CD4-positive, alpha-beta memory T cell (primary cell): ENCODE data around the gene TAS1R2. TPM values are rescaled to one million over a fixed set of nuclear protein-coding genes. Genes with fewer than 3 reads are reported as not detected.
A peak's percentile ranks its signal among the peaks of the same experiment; 100 is the strongest.
"Not testable (repeated sequence)": the region's sequence is repeated elsewhere in the genome, so short reads cannot be mapped to it uniquely, and the experiment has no call there.

Source experiments
- CTCF ChIA-PET: fragments of 350-600 bp; sonication (Branson Sonifier 250); formaldehyde crosslinking; loops from one replicate; lab custom pipeline; 2021; ENCODE audit warnings: inconsistent platforms; ENCODE audit not compliant: partially characterized antibody; lab: Charles Lee
- POLR2A ChIA-PET: fragments of 350-600 bp; sonication (Branson Sonifier 250); formaldehyde crosslinking; loops from one replicate; lab custom pipeline; 2021; ENCODE audit not compliant: partially characterized antibody; lab: Charles Lee
- DNase-seq, 5 donors: peaks; one replicate each; pipeline versions ENCODE4 v3.0.0 to v3.0.0-alpha.2; 2020 to 2022; ENCODE audit warnings: mixed read lengths in 1 of 5
- H3K27ac ChIP-seq: one replicate; pipeline ENCODE4 v1.7.0; 2013; ENCODE audit warnings: low read depth, low read length
- H3K27me3 ChIP-seq: 2 replicates; pipeline ENCODE4 v1.7.0; 2013; ENCODE audit warnings: mild to moderate bottlenecking, low read length, moderate library complexity; ENCODE audit not compliant: insufficient read depth
- H3K36me3 ChIP-seq: 2 replicates; pipeline ENCODE4 v1.7.0; 2013; ENCODE audit warnings: mild to moderate bottlenecking, low read length, moderate library complexity; ENCODE audit not compliant: insufficient read depth
- H3K4me1 ChIP-seq: 2 replicates; pipeline ENCODE4 v1.7.0; 2013; ENCODE audit warnings: mild to moderate bottlenecking, low read length, moderate library complexity; ENCODE audit not compliant: insufficient read depth
- H3K4me3 ChIP-seq, 2 donors: one replicate each; pipeline ENCODE4 v1.7.0; 2013; ENCODE audit warnings: low read length in 2 of 2, mild to moderate bottlenecking in 1 of 2
- H3K9me3 ChIP-seq, 2 donors: one replicate each; pipeline ENCODE4 v1.7.0; 2013; ENCODE audit warnings: low read length in 2 of 2, control low read depth in 1 of 2; ENCODE audit not compliant: control insufficient read depth in 1 of 2
- H3K27ac Mint-ChIP-seq, 7 donors: one replicate each; pipeline ENCODE4 v1.8.0; 2020 to 2021; ENCODE audit warnings: mixed read lengths in 7 of 7, mild to moderate bottlenecking in 6 of 7, inconsistent platforms in 3 of 7, moderate library complexity in 3 of 7
- H3K27me3 Mint-ChIP-seq, 2 donors: one replicate each; pipeline ENCODE4 v1.8.0; 2020 to 2021; ENCODE audit warnings: mixed read lengths in 2 of 2
- H3K36me3 Mint-ChIP-seq, 2 donors: one replicate each; pipeline ENCODE4 v1.8.0; 2020 to 2021; ENCODE audit warnings: mixed read lengths in 2 of 2, inconsistent platforms in 1 of 2, mild to moderate bottlenecking in 1 of 2
- H3K4me1 Mint-ChIP-seq, 4 donors: one replicate each; pipeline ENCODE4 v1.8.0; 2020 to 2021; ENCODE audit warnings: mixed read lengths in 4 of 4, mild to moderate bottlenecking in 1 of 4
- H3K4me3 Mint-ChIP-seq, 8 donors: one replicate each; pipeline ENCODE4 v1.8.0; 2020 to 2021; ENCODE audit warnings: mixed read lengths in 8 of 8, mild to moderate bottlenecking in 7 of 8, moderate library complexity in 6 of 8, inconsistent platforms in 3 of 8
- H3K9me3 Mint-ChIP-seq, 8 donors: one replicate each; pipeline ENCODE4 v1.8.0; 2020 to 2021; ENCODE audit warnings: mixed read lengths in 8 of 8, mild to moderate bottlenecking in 5 of 8, inconsistent platforms in 3 of 8, moderate library complexity in 1 of 8
- intact Hi-C: fragments of 100-400 bp; cut with micrococcal nuclease; formaldehyde crosslinking; loops from one replicate; pipeline ENCODE4 v1.15.1; 2023
- polyA plus RNA-seq, 2 donors: library from polyadenylated mRNA; unstranded; fragments of 300-500 nt; fragmentation: Illumina TruSeq; gene quantifications; one replicate each; pipeline ENCODE4 v1.2.3, GENCODE V29; 2021
- total RNA-seq, 2 experiments: library from RNA; stranded (reverse); gene quantifications; one replicate each; pipeline ENCODE4 v1.2.3, GENCODE V29; 2021

The TAS1R2 gene
- total and polyA plus RNA-seq, 4 experiments from 2014 or later, result not detected

GRCh38 chr1:18875107-18875795 lies 15.8 kb upstream of the TAS1R2 start:
- DNase-seq, result peak; percentile 47 to 71 (median 52)
- no peaks in the 10 kb centered on the region for H3K9me3 Mint-ChIP-seq
- H3K36me3 ChIP-seq, result no peaks in the 10 kb centered on the region
- H3K4me3 ChIP-seq, result no peak overlapping the region
- no peaks in the 10 kb centered on the region for H3K27me3 Mint-ChIP-seq
- H3K9me3 ChIP-seq, result no peaks in the 10 kb centered on the region
- H3K27me3 ChIP-seq, result no peaks in the 10 kb centered on the region
- no peaks in the 10 kb centered on the region for H3K4me1 ChIP-seq
- no peaks in the 10 kb centered on the region for H3K36me3 Mint-ChIP-seq
- no peaks in the 10 kb centered on the region for H3K4me1 Mint-ChIP-seq
- ChIA-PET CTCF (interaction anchor here (0.6 to 3.1 kb wide), 9 partner anchors 9 to 282 kb away, joined by 3 to 19 read pairs (median 4); no protein-coding TSS in a partner anchor), POLR2A (no interaction called here)
- H3K27ac Mint-ChIP-seq, result no peak overlapping the region
- H3K4me3 Mint-ChIP-seq, result no peak overlapping the region
- intact Hi-C loops, result no loop called here
- no peak overlapping the region for H3K27ac ChIP-seq

DNA sequence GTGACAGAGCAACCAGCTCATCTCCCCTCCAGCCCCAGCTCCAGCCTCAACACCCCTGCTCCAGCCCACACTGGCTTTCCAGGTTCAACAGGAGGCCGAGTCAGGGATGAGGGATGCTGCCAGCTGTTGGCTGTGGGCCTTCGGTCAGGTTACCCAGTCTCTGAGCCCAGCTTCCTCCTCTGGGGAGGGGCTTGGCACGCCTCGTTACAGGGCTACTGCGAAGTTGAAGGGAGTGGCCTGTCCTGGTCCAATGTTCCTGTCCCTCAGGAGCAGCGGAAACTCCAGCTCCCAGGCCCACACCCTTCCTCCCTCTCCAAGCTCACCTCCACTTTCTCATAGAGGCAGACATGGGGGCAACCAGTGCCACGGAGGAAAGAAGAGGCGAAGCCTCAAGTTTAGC lies 15.1 kb upstream of the TAS1R2 start:
- no peaks in the 10 kb centered on the region for H3K27me3 ChIP-seq
- intact Hi-C loops, result no loop called here
- no peak overlapping the region for H3K4me3 Mint-ChIP-seq

GRCh38 chr1:18874036-18874435 lies 14.6 kb upstream of the TAS1R2 start:
- intact Hi-C loops, result no loop called here
- no peak overlapping the region for H3K27ac ChIP-seq
- no peaks in the 10 kb centered on the region for H3K36me3 Mint-ChIP-seq
- H3K9me3 ChIP-seq, result no peaks in the 10 kb centered on the region
- no peak for DNase-seq
- H3K27ac Mint-ChIP-seq, result no peak overlapping the region
- H3K4me1 Mint-ChIP-seq, result no peaks in the 10 kb centered on the region
- H3K9me3 Mint-ChIP-seq, result no peaks in the 10 kb centered on the region
- no peaks in the 10 kb centered on the region for H3K27me3 ChIP-seq
- H3K4me1 ChIP-seq, result no peaks in the 10 kb centered on the region
- H3K27me3 Mint-ChIP-seq, result peaks cover 0 to 1% of the 10 kb centered on the region in 2 donors
- no peak overlapping the region for H3K4me3 ChIP-seq
- H3K36me3 ChIP-seq, result no peaks in the 10 kb centered on the region
- no peak overlapping the region for H3K4me3 Mint-ChIP-seq
- ChIA-PET POLR2A (no interaction called here), CTCF (interaction anchor here (2.9 to 3.1 kb wide), 2 partner anchors 10 to 276 kb away, joined by 16 to 19 read pairs; no protein-coding TSS in a partner anchor)

More for the DNA sequence above, 15.1 kb upstream of the TAS1R2 start:
- Mint-ChIP-seq H3K27me3 (peaks cover 0 to 1% of the 10 kb centered on the region in 2 donors), H3K27ac (no peak overlapping the region), H3K4me1 (no peaks in the 10 kb centered on the region), H3K36me3 (no peaks in the 10 kb centered on the region), H3K9me3 (no peaks in the 10 kb centered on the region)
- ChIA-PET POLR2A (no interaction called here), CTCF (interaction anchor here (1.2 to 3.1 kb wide), 3 partner anchors 8 to 277 kb away, joined by 7 to 19 read pairs (median 16); no protein-coding TSS in a partner anchor)
- Histone ChIP-seq H3K27ac (no peak overlapping the region), H3K9me3 (no peaks in the 10 kb centered on the region), H3K36me3 (no peaks in the 10 kb centered on the region), H3K4me1 (no peaks in the 10 kb centered on the region), H3K4me3 (no peak overlapping the region)
- DNase-seq, result no peak

DNA sequence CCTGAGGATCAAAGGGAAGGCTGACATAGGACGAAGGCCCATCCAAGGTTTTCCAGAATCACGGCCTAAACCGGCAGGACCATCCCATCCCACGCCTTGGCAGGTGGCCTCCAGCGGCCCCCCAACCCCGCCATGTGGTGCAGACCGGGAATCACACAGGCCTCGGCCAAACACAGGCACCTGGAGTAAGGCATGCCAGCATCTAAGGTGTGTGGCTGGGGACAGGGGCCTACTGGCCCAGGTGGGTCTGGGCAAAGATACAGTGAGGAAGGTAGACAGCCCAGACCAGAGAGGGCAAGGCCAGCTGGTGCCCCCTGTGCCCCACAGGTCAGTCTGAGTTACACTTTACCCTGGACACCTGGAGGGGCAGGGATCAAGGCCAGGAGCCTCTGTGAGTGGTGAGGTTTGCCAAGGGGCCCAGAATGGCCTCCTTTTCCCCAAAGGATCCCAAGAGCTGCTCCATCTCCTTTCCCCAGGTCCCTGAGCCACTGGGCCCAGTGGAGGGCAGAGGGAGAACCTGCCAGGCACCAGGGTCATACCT lies 12.7 kb upstream of the TAS1R2 start:
- Histone ChIP-seq H3K36me3 (no peaks in the 10 kb centered on the region), H3K27ac (no peak overlapping the region), H3K4me3 (no peak overlapping the region), H3K9me3 (no peaks in the 10 kb centered on the region), H3K4me1 (no peaks in the 10 kb centered on the region), H3K27me3 (no peaks in the 10 kb centered on the region)
- no peaks in the 10 kb centered on the region for H3K4me1 Mint-ChIP-seq
- ChIA-PET CTCF (no interaction called here), POLR2A (no interaction called here)
- no peak for DNase-seq
- H3K36me3 Mint-ChIP-seq, result no peaks in the 10 kb centered on the region
- peaks cover 1 to 2% of the 10 kb centered on the region in 2 donors for H3K27me3 Mint-ChIP-seq
- no peaks in the 10 kb centered on the region for H3K9me3 Mint-ChIP-seq
- H3K27ac Mint-ChIP-seq, result no peak overlapping the region
- intact Hi-C loops, result no loop called here
- H3K4me3 Mint-ChIP-seq, result no peak overlapping the region

- H3K27me3 Mint-ChIP-seq, result peaks cover 1 to 6% of the 10 kb centered on the region in 2 donors
- H3K36me3 Mint-ChIP-seq, result no peaks in the 10 kb centered on the region
- intact Hi-C loops, result no loop called here
- DNase-seq, result no peak
- CTCF ChIA-PET, result no interaction called here
- Histone ChIP-seq H3K9me3 (no peaks in the 10 kb centered on the region), H3K4me3 (no peak overlapping the region), H3K4me1 (no peaks in the 10 kb centered on the region), H3K36me3 (no peaks in the 10 kb centered on the region), H3K27me3 (no peaks in the 10 kb centered on the region), H3K27ac (no peak overlapping the region)
- no peak overlapping the region for H3K4me3 Mint-ChIP-seq
- no peaks in the 10 kb centered on the region for H3K4me1 Mint-ChIP-seq
- POLR2A ChIA-PET, result no interaction called here
- no peaks in the 10 kb centered on the region for H3K9me3 Mint-ChIP-seq
- no peak overlapping the region for H3K27ac Mint-ChIP-seq
Observed at GRCh38 chr1:18871401-18872070, 12.1 kb upstream of the TAS1R2 start.

DNA sequence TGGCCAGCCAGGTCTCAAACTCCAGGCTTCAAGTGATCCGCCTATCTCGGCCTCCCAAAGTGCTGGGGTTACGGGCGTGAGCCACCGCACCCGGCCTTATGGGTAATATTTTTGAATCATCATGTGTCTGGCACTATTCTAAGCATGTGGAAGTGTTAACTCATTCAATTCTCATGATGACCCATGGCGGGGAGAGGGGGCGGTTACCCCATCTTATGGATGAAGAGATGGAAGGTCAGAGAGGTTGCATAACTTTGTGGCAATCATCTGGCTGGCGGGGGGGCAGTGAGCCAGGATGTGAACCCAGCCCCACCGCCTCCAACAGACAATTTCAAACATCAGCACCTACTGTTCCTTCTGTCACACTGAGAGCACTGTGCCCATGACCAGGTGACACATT lies 11.5 kb upstream of the TAS1R2 start:
- POLR2A ChIA-PET, result no interaction called here
- no peaks in the 10 kb centered on the region for H3K4me1 ChIP-seq

GRCh38 chr1:18870595-18870865 lies 11.1 kb upstream of the TAS1R2 start:
- H3K4me1 ChIP-seq, H3K27me3 ChIP-seq, H3K27ac Mint-ChIP-seq, H3K9me3 ChIP-seq, POLR2A ChIA-PET, H3K36me3 Mint-ChIP-seq, H3K27me3 Mint-ChIP-seq, DNase-seq, H3K4me1 Mint-ChIP-seq, H3K4me3 Mint-ChIP-seq, H3K36me3 ChIP-seq, H3K4me3 ChIP-seq, CTCF ChIA-PET, H3K9me3 Mint-ChIP-seq, H3K27ac ChIP-seq, intact Hi-C loops: not testable (repeated sequence)

More for the DNA sequence above, 11.5 kb upstream of the TAS1R2 start:
- H3K9me3 ChIP-seq, result no peaks in the 10 kb centered on the region
- CTCF ChIA-PET, result no interaction called here
- no peak for DNase-seq
- intact Hi-C loops, result no loop called here
- H3K36me3 ChIP-seq, result no peaks in the 10 kb centered on the region
- Mint-ChIP-seq H3K27ac (no peak overlapping the region), H3K9me3 (no peaks in the 10 kb centered on the region), H3K27me3 (peaks cover 1 to 6% of the 10 kb centered on the region in 2 donors), H3K4me3 (no peak overlapping the region), H3K36me3 (no peaks in the 10 kb centered on the region), H3K4me1 (no peaks in the 10 kb centered on the region)
- H3K4me3 ChIP-seq, result no peak overlapping the region
- no peak overlapping the region for H3K27ac ChIP-seq
- H3K27me3 ChIP-seq, result no peaks in the 10 kb centered on the region
